ENCODE data around the gene MRPL24. TPM values are rescaled to one million over a fixed set of nuclear protein-coding genes. Genes with fewer than 3 reads are reported as not detected.
A peak's percentile ranks its signal among the peaks of the same experiment; 100 is the strongest.

Gene MRPL24
- total and polyA plus RNA-seq, 9 of the 15 experiments (the other 6 are each of a cell fraction or from before 2014, with no cell fraction given), result 74.3 to 267 (median 113) TPM

DNA sequence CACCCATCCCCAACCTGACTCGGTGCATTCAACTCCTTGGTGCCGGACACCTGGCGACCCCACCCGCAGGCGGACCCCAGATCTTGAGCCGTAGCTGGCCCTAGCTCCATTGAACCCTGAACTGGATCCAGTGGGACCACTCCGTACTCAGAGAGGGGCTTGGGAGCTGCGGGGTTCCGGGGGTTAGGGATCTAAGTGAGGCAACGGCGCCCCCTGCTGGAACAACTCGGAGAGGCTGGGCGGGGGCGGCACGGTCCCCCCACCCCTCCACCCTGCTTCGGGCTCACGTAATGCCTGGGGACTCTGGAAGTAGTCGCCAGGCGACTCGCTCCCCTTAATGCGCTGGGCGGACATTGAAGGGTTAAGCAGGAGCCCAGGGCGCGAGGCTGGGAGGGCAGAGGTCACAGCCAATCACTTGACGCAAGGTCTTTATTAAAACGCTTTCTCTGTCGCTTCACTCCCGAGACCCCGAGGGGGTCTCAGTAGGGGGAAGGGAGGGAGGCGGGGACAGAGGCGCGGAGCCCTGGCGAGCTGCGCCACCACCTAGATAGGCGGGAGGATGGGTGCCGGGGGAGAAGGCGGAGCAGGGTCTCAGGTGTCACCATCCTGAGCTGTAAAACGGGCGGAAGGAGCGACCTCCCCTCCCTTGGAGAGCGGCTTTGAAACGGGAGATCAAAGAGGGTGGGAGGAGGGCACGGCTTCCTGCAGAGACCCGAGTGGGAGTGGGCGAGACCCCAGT lies 34.8 kb downstream of the MRPL24 start (continued):
- TF ChIP-seq HDAC8 (tag; IDR thresholded peaks at IDR 0.05) (no peak), PCBP2 (IDR thresholded peaks at IDR 0.05; ENCODE audit: low read depth, low read length, poor library complexity, severe bottlenecking) (no peak), ILK (tag; IDR thresholded peaks at IDR 0.05; ENCODE audit: borderline replicate concordance, low read depth) (no peak), MAZ (CRISPR knock-in tag; conservative IDR thresholded peaks at IDR 0.05 in 1 of 2, IDR thresholded peaks at IDR 0.05 in 1 of 2) (peak; percentile 90 to 98), ZNF24 (IDR thresholded peaks at IDR 0.05) (peak; percentile 37; the same call in 1 of the 2 replicates), RFX7 (CRISPR knock-in tag; IDR thresholded peaks at IDR 0.05) (no peak), KLF6 (CRISPR knock-in tag; IDR thresholded peaks at IDR 0.05; ENCODE audit: borderline replicate concordance) (no peak), RBM39 (optimal IDR thresholded peaks at IDR 0.05; ENCODE audit: low read depth, low read length) (peak; percentile 43), JUND (IDR thresholded peaks at IDR 0.05; ENCODE audit: borderline replicate concordance, low read depth, low read length) (peak; percentile 24; the same call in 1 of the 2 replicates), JUND (tag; IDR thresholded peaks at IDR 0.05; ENCODE audit: borderline replicate concordance, low read depth, low read length) (no peak; the same call in 2 of the 3 replicates), CBFA2T3 (IDR thresholded peaks at IDR 0.05) (no peak), CHD2 (IDR thresholded peaks at IDR 0.05; ENCODE audit: low read depth, low read length) (no peak), MEF2A (IDR thresholded peaks at IDR 0.05; ENCODE audit: control insufficient read depth, low read depth, low read length) (no peak), CREM (IDR thresholded peaks at IDR 0.05; ENCODE audit: low read depth) (peak; percentile 60), ZBTB7A (IDR thresholded peaks at IDR 0.05; ENCODE audit: borderline replicate concordance, control insufficient read depth, low read depth, low read length) (peak; percentile 96), CTBP1 (IDR thresholded peaks at IDR 0.05; ENCODE audit: borderline replicate concordance) (peak; percentile 46; the same call in 1 of the 2 replicates), RNF2 (IDR thresholded peaks at IDR 0.05) (no peak), GATAD2A (IDR thresholded peaks at IDR 0.05) (peak; percentile 73)
- TF ChIP-seq, protein P1, sequence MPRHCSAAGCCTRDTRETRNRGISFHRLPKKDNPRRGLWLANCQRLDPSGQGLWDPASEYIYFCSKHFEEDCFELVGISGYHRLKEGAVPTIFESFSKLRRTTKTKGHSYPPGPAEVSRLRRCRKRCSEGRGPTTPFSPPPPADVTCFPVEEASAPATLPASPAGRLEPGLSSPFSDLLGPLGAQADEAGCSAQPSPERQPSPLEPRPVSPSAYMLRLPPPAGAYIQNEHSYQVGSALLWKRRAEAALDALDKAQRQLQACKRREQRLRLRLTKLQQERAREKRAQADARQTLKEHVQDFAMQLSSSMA (CRISPR knock-in tag; IDR thresholded peaks at IDR 0.05), result no peak
- TF ChIP-seq, protein P2, sequence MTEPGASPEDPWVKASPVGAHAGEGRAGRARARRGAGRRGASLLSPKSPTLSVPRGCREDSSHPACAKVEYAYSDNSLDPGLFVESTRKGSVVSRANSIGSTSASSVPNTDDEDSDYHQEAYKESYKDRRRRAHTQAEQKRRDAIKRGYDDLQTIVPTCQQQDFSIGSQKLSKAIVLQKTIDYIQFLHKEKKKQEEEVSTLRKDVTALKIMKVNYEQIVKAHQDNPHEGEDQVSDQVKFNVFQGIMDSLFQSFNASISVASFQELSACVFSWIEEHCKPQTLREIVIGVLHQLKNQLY (CRISPR knock-in tag; conservative IDR thresholded peaks at IDR 0.05), result no peak
- TF ChIP-seq, protein P3, sequence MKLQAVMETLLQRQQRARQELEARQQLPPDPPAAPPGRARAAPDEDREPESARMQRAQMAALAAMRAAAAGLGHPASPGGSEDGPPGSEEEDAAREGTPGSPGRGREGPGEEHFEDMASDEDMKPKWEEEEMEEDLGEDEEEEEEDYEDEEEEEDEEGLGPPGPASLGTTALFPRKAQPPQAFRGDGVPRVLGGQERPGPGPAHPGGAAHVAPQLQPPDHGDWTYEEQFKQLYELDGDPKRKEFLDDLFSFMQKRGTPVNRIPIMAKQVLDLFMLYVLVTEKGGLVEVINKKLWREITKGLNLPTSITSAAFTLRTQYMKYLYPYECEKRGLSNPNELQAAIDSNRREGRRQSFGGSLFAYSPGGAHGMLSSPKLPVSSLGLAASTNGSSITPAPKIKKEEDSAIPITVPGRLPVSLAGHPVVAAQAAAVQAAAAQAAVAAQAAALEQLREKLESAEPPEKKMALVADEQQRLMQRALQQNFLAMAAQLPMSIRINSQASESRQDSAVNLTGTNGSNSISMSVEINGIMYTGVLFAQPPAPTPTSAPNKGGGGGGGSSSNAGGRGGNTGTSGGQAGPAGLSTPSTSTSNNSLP (IDR thresholded peaks at IDR 0.05; ENCODE audit: borderline replicate concordance, low read depth, low read length), result no peak
- TF ChIP-seq, protein P4, sequence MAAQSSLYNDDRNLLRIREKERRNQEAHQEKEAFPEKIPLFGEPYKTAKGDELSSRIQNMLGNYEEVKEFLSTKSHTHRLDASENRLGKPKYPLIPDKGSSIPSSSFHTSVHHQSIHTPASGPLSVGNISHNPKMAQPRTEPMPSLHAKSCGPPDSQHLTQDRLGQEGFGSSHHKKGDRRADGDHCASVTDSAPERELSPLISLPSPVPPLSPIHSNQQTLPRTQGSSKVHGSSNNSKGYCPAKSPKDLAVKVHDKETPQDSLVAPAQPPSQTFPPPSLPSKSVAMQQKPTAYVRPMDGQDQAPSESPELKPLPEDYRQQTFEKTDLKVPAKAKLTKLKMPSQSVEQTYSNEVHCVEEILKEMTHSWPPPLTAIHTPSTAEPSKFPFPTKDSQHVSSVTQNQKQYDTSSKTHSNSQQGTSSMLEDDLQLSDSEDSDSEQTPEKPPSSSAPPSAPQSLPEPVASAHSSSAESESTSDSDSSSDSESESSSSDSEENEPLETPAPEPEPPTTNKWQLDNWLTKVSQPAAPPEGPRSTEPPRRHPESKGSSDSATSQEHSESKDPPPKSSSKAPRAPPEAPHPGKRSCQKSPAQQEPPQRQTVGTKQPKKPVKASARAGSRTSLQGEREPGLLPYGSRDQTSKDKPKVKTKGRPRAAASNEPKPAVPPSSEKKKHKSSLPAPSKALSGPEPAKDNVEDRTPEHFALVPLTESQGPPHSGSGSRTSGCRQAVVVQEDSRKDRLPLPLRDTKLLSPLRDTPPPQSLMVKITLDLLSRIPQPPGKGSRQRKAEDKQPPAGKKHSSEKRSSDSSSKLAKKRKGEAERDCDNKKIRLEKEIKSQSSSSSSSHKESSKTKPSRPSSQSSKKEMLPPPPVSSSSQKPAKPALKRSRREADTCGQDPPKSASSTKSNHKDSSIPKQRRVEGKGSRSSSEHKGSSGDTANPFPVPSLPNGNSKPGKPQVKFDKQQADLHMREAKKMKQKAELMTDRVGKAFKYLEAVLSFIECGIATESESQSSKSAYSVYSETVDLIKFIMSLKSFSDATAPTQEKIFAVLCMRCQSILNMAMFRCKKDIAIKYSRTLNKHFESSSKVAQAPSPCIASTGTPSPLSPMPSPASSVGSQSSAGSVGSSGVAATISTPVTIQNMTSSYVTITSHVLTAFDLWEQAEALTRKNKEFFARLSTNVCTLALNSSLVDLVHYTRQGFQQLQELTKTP (IDR thresholded peaks at IDR 0.05; ENCODE audit: low read depth in 1 of 2, partially characterized antibody in 2 of 2), result peak in 1 of 2 experiments; percentile 47
